Left renal pelvis (tissue), 4 donors: ENCODE results near the gene S100A5. TPM values are rescaled to one million over a fixed set of nuclear protein-coding genes. Genes with fewer than 3 reads are reported as not detected.
"Not testable (repeated sequence)": the region's sequence is repeated elsewhere in the genome, so short reads cannot be mapped to it uniquely, and the experiment has no call there.

ENCODE experiments used
- DNase-seq, 4 donors: peaks; one replicate each; pipeline ENCODE4 v3.0.0-alpha.2; 2013; ENCODE audit warnings: low read depth in 4 of 4, low spot score in 3 of 4
- polyA plus RNA-seq, 4 donors: library from polyadenylated mRNA; unstranded; fragments of 120-200 nt; gene quantifications; one replicate each; pipeline ENCODE4 v1.2.1, GENCODE V29; 2013; ENCODE audit not compliant: insufficient read length in 4 of 4

S100A5 gene
- polyA plus RNA-seq, 4 donors = 0.49 to 1.0 (median 0.82) TPM

DNA sequence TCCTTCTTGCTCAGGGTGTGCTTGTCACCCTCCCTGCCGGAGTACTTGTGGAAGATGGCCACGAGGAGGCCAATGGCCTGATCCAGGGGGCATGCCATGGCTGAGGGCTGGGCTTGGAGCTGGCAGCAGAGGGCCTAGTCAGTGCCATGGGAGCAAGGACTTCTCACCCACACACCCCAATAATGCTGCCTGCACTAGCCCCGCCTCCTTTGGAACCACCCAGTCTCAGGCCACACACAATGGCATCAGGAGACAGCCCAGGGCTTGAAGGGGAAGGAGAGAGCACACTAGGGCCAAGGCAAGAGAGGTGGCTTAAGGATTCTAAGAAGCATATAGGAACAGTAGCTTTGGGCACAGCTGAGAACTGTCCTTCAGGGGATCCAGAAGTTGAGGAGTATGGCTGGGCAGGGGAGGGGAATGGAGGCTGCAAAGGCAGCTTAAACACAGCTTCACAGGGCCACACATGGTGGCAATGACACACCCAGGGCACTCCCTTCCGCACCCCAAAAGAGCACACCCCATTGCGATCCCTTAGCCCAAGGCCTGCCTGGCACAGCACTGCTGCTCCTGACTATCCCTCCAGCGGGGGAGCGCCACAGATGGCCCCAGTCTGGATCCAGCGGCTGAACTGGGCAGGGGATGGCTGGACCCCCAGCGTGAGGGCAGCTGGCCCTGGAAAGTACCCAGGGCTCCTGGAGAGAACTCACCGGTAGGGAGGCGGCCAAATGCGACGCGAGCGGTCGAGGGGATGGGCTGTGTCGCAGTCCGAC lies 5.3 kb downstream of the S100A5 start, which contains the start of gene S100A6:
S100A6 (minus strand) TSS at position 750 of the 770 bp plus-strand sequence; CDS start at position 98, 652 bp downstream.
- DNase-seq = no peak

DNA sequence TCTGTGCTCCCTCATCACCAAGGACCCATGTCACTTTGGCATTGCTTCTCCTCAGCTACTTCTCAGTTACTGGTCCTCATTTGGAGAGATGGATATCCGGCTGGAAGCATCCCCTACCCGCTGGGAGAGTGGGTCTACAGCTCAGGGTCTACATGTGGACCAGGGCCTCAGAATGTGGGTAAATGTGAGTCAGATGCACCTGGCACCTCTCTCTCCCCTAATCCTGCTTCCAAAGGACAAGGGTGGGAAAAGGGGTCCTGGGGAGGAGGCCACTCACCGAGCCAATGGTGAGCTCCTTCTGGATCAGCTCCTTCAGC lies 5.9 kb downstream of the S100A5 start:
- DNase-seq = no peak

DNA sequence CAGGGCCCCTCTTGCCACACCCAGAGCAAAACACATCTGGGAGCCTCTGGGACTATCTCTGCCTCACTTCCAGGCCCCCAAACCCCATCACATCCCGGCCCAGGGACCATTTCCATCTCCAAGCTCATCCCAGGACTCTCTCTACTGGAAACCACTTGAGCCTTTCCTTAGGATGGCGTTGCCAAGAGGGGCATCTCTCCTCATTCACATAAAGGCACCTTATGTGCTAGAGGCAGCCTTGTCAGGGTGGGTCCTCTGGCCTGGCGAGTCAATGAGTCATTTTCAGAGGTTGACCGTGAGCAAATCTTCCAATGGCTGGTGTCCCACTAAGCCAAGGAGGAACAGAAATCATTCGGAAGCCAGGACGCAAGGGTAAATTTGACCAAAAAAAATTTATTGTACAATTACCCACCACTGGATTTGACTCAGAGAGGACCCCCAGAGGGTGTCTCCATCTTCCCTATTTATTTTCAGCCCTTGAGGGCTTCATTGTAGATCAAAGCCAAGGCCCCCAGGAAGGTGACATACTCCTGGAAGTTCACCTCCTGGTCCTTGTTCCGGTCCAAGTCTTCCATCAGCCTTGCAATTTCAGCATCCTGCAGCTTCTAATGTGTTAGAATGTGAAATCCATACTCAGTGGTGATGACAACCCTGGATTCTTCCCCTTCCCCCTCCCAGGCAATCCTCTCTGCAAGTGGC lies 6.4 kb downstream of the S100A5 start:
- DNase-seq = no peak

DNA sequence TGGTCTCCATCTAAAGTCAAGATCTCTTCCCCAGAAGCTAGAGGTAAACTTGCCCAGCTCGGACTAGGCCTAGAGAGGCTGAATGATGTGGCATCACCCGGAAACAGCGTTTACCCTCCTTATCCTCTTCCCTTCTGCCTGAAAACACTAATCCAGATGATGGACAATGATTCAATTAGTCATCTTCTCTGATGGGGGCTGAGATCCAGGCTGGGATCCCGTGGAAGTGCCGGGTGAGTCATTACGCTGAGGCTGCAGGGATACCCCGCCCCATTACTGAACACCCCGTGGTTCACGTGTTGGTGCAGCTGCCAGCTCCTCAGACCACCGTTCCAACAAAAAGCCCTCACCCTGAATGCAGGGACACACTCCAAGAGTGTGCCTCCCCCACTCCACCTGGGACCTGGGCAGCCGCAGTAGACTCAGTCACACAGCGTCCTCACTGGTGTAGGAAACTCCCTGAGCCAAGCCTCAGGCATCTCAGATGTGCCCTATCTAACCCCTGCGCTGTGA lies 7.0 kb downstream of the S100A5 start:
- no peak for DNase-seq

DNA sequence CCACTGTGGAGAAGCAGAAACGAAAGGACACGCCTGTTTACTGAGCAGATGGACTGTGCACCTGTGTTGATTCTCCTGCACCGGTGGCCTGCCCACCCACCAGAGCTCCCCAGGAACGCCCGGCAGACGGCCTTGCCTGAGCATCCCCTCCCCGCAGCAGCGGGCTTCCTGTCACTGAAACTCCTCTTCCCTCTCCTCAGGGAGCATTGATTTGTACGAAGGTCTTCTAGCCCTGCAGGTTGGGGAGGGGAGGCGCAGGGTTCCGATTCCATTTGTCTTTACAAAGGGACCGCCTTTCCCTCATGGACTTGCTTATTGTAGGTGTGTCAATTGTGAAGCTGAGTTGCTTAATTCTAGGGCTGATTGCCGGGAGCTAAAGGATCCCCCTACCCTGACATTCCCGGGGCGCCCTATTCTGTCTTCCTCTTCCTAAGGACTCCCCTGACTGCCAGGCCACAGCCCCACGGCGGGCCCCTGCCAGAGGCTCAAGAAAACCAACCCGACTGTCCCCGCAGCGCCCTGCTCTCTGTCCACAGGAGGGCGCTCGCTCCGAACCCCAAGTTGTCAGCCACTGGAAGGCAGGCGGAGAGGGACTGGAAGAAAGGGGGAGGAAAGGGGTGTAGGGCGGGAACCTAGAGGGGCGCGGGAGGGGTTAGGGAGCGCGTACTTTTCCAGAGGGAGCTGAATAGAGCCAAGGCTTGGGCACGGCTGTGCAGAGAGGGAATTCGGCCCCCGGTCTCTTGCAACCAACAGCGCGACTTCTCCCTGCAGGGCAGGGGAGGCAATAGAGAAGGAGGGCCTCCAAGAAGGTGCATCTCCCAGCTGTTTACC lies 7.8 kb downstream of the S100A5 start:
- DNase-seq = peak in 3 of 4 donors; percentile 67 to 72 (median 69)

DNA sequence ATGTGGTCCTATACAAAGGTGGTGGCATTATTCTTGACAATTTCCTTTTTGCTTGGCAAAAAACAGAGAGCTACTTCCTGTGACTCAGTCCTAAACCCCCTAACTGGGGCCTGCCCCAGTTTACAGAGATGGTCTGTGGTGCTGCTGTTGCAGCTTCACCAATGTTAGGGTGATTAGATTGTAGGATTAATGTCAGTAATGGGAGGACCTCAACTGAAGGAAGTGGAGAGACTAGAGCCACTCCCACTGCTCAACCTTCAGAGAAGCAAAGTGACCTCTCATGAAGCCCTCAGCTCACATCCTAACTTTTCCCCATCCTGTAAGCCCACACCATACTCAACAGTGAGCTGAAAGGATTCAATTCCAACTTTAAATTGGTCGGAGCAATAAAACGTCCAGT lies 8.6 kb downstream of the S100A5 start:
- no peak for DNase-seq

DNA sequence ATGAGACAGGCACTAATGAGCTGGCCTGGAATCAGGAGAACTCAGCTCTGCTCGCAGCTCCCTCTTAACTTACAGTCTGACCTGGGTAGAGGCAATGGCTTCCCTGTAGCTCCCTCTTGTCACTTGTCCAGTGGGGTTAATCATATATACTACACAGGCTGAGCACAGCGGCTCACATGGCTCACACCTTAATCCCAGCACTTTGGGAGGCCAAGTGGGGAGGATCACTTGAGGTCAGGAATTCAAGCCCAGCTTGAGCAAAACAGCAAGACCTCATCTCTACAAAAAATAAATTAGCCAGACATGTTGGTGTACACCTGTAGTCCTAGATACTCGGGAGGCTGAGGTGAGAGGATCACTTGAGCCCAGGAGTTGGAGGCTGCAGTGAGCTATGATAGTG lies 9.1 kb downstream of the S100A5 start:
- no peak for DNase-seq

DNA sequence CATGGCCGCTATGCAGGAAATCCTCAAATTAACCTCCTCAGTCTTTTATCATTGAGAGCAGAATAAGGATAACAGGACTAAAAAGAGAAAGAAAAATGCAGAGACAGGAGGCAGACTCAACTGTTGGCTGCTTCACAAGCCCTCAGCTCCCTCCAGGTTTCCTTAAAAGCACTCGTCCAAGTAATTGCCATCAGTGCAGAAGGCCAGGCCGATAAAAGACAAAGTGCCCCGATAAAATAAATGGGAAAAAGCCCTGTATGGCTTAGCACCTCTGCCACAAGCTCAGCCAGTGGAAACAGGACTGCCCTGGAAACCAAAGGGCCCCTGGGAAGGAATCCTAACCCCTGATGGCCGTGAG lies 13.1 kb downstream of the S100A5 start:
- no peak for DNase-seq

DNA sequence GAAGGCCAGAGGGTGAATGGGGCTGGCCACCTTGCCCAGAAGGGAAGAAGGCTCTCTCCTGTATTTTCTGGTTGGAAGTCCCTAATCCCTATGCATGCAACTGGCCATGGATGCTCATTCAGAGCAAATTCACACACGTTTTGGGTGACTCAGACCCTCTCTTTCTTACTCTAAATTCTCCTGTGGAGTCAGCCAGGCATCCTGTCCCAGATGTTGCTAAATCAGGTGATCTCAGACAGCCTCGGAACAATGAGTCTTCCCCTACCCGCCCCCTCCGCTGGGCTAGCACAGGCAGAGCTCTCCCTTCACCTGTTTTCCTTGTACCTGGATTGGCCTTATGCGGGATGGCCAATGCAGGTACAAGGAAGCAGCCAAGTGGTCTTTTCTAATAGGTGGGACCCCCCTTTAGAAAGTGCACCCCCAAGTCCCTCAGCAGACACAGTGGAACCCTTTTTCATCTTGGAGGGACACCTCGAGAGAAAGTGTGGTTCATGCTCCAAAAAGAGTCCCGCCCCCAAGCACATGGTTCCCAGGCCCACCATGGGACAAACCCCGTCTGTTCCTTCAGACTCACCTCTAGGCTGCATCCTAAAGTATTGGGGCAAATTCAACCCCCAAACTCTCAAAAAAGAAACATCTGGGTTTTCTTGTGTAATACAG lies 13.6 kb downstream of the S100A5 start:
- DNase-seq = no peak

DNA sequence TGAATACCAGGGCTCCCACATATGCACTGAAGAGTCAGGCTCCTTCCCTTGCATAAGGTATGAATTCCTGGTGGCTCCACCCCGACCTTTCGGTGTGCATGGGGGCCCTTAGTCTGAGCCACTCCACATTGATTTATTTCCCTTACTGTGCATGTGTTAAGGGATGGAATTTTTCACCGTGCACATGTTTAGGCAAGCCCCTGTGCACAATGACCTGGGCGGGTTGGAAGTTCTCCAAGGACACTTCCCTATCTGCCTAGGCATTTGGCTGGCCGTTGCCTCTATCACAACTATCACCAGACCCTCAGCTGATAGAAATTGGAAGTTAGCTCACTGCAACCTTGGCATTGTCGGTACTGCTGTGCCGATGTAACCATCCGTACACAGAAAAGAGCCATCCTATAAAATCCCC lies 14.6 kb downstream of the S100A5 start:
- no peak for DNase-seq

DNA sequence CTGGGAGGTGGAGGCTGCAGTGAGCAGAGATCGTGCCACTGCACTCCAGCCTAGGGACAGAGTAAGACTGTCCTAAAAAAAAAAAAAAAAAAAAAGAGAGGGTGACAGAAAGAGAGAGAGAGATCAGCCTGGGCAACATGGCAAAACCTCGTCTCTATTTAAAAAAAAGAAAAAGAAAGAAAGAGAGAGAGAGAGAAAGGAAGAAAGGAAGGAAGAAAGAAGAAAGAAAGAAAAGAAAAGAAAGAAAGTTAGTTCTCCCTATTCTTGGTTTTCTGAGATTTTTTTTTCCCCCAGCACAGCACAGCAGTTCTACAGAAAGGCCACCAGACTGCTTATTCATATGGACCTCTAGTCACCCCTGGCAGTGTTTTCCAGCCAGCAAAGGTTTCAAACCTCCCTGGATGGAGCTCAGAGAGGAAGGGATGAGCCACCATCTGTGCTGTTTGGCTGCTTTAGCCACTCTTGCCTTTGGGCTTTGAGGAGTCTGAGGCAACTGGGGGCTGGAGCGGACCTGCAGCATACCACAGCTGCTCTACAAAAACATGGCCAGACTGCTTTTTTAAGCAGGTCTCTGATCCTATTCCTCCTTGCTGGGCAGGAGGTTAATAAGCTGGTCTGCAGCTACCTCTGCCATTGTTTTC lies 15.5 kb downstream of the S100A5 start:
- DNase-seq = no peak

DNA sequence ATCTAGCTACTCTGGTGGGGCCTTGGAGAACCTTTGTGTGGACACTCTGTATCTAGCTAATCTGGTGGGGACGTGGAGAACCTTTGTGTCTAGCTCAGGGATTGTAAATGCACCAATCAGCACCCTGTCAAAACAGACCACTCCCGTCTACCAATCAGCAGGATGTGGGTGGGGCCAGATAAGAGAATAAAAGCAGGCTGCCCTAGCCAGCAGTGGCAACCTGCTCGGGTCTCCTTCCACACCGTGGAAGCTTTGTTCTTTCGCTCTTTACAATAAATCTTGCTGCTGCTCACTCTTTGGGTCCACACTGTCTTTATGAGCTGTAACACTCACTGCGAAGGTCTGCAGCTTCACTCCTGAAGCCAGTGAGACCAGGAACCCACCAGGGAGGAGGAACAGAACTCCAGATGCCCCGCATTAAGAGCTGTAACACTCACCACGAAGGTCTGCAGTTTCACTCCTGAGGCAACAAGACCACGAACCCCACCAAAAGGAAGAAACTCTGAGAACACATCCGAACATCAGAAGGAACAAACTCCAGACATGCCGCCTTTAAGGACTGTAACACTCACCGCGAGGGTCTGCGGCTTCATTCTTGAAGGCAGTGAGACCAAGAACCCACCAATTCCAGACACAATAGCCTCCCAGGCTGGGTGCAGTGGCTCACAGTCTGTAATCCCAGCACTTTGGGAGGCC lies 18.2 kb downstream of the S100A5 start:
- DNase-seq = not testable (repeated sequence)

DNA sequence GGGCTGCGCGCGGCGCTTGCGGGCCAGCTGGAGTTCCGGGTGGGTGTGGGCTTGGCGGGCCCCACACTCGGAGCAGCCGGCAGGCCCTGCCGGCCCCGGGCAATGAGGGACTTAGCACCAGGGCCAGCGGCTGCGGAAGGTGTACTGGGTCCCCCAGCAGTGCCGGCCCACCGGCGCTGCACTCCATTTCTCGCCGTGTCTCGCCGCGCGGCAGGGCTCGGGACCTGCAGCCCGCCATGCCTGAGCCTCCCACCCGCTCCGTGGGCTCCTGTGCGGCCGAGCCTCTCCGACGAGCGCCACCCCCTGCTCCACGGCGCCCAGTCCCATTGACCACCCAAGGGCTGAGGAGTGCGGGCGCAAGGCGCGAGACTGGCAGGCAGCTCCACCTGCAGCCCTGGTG lies 18.9 kb downstream of the S100A5 start:
- not testable (repeated sequence) for DNase-seq

DNA sequence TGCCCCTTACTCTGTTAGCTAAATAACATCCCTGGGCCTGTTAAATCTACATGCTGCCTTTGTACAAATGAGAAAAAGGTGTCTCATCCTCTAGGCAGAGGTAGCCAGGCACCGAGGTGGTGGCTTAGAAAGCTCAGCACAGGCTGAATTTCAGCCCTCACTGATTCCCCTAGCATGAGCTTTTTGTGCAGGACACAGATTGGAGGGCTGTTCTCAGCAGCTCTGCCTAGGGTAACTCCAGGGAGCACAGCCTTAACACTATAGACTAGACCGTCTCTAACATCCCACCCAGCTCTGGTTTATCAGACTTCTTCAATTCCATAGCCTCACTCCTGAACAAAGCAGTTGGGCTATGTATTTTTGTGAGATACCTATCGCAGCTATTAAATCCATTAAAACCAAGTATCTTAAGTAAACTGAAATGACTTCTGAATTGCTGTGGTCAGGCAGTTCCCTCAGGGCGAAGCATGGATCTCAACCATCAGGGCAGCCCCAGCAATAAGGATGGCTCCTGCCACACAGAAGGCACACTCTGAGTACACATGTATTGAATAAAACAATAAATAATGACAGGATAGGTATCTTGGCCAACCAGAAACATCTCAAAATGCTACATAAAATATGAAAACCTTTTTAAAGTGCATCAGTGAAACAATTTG lies 19.8 kb downstream of the S100A5 start:
- DNase-seq = no peak

DNA sequence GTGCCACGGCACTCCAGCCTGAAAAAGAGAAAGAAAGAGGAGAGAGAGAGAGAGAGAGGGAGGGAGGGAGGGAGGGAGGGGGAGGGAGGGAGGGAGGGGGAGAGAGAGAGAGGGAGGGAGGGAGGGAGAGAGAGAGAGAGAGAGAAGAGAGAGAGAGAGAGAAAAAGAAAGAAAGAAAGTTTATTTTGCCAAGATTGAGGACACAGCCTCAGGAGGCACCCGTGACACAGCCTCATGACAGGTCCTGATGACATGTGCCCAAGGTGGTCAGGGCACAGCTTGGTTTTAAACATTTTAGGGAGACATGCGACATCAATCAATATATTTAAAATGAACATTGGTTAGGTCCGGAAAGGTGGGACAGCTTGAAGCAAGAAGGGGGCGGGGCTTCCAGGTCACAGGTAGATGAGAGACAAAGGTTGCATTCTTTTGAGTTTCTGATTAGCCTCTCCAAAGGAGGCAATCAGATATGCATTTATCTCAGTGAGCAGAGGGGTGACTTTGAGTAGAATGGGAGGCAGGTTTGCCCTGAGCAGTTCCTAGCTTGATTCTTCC lies 20.5 kb downstream of the S100A5 start:
- not testable (repeated sequence) for DNase-seq

DNA sequence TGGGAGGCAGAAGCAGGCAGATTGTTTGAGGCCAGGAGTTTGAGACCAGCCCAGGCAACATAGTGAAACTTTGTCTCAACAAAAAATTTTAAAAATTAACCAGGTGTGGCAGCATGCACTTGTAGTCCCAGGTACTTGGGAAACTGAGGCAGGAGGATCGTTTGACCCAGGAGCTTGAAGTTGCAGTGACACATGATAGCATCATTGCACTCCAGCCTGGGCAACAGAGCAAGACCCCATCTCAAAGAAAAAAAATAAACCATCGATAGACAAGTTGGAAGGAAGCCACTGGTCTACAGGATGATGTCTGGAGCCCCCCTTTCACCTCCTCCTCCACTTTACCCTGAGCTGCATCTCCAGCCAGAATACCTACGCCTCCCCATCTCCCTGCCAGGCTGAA lies 21.5 kb downstream of the S100A5 start:
- DNase-seq = no peak

DNA sequence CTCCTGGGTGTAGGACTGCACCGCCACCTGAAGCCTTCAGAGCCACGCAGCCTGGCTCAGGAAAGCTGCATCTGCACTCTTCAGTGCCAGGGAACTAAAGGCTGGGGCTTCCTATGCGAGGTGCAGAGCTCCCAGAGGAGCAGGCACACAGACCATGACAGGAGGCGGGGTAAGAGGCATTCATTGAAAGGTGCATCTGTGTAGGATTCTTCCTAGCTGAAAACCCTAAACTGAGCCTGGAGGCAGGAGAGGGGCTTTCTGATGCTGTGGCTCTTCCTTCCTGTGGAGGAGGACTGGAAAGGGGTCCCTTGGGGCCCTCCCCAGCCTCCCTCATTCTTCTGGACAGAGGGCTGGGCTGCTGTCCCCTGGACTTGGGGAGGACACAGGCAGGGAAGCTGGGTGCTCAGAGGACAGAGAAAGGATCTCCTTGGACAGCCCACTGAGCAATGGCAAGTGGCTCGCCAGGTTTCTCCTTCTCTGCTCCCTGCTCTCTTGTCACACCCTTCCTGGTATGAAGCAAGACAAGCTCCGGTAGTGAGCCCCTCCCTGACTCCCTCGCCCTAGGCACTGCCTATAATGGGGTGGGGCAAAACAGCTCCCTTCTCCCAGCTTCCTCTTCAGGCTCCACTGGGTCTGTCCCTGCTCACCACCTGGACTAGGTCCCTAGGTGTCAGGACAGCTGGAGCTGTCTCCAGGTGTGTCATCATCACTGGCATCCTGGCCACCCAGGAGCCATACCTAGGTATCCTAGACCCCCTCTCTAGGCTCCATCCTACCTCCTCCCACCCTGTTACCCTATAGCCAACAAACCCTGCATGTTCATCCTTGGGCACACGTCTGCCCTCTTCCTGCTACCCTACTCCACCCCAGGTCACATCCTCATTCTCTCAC lies 25.0 kb downstream of the S100A5 start:
- DNase-seq = no peak

DNA sequence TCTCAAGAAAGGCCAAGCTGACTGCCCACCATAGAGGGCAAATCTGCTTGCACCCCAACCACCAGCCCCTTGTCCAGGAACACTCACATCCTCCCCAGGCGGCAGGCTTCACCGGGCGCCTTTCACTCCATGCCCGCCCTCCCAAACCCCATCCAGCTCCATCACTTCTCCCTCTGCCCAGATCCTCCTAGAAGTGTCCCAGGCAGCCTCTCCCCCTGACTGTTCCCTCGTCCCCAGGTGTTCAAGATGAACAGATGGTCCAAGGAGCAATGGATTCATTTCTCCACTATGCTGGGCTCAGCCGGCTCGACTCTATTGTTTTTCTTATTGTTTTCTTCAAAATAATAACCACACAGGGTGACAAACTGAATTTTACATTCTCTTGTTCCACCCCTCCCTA lies 27.1 kb downstream of the S100A5 start:
- no peak for DNase-seq
